AG10803 (cell line): Measurements from ENCODE around the gene NCMAP.

Experiments
- DNase-seq: peaks from one replicate; pipeline ENCODE4 v3.0.0; 2010; ENCODE audit warnings: low read depth
- H3K4me3 ChIP-seq: 2 replicates; pipeline ENCODE4 v1.5.1; 2011; ENCODE audit warnings: mild to moderate bottlenecking, low read length, control low read depth
- TF ChIP-seq, protein P1 (sequence below): conservative IDR thresholded peaks from 2 replicates; pipeline ENCODE4 v1.5.1; 2011; ENCODE audit warnings: mild to moderate bottlenecking, low read length, control low read depth, inconsistent platforms

NCMAP gene

DNA sequence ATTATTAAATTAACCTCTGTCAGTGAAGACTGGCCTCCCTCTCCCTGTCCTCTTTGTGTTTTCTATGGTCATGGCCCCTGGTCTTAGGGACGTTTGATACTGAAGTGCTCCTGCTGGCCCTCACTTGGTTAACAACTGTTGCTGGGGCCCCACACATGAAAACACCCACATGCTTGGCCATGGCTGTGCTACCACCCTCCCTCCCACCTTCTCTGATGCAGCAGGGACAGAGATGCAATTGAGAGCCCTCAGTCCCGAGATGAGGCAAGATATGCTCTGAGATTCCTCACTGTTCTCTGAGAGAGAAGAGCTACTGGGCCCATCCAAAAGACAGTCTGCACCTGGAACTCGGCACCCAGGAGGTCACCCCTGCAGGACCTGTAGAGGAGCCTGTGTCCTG lies 33.3 kb downstream of the NCMAP start:
- TF ChIP-seq, protein P1, sequence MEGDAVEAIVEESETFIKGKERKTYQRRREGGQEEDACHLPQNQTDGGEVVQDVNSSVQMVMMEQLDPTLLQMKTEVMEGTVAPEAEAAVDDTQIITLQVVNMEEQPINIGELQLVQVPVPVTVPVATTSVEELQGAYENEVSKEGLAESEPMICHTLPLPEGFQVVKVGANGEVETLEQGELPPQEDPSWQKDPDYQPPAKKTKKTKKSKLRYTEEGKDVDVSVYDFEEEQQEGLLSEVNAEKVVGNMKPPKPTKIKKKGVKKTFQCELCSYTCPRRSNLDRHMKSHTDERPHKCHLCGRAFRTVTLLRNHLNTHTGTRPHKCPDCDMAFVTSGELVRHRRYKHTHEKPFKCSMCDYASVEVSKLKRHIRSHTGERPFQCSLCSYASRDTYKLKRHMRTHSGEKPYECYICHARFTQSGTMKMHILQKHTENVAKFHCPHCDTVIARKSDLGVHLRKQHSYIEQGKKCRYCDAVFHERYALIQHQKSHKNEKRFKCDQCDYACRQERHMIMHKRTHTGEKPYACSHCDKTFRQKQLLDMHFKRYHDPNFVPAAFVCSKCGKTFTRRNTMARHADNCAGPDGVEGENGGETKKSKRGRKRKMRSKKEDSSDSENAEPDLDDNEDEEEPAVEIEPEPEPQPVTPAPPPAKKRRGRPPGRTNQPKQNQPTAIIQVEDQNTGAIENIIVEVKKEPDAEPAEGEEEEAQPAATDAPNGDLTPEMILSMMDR = no peak
- H3K4me3 ChIP-seq = no peak overlapping the region
- no peak for DNase-seq

DNA sequence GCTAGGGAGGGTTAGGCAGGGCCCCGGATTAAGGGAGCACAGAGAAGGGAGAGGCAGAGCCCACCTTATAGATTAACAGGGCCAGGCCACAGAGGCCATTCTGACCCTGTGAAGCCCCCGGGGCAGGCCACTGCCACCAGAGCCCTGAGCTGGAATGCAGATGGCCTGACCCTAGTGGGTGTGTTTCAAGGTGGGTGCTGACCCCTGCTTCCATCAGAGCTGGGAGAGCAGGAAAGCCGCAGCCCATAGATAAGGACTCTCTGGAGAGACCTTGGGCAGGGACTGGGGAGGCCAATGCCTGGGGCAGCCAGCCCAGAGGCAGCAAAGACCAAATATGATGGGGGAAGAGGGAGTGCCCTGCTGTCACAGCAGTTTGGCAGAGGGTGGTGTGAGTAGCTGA lies 35.9 kb downstream of the NCMAP start:
- no peak for DNase-seq
- no peak overlapping the region for H3K4me3 ChIP-seq
- TF ChIP-seq, protein P1 = no peak

DNA sequence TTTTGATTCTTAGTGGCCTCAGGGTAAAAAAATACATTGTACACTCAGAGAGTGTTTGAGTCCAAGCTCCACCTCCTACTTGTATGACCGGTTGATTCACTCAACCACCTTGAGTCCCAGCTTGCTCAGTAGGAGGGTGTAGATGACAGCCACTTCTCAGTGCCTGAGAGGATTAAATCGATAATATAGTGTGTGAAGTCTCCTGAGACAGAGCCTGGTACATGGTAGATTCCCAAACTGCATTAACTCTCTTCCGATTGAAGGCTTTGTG lies 38.4 kb downstream of the NCMAP start:
- TF ChIP-seq, protein P1 = no peak
- no peak for DNase-seq
- no peak overlapping the region for H3K4me3 ChIP-seq

DNA sequence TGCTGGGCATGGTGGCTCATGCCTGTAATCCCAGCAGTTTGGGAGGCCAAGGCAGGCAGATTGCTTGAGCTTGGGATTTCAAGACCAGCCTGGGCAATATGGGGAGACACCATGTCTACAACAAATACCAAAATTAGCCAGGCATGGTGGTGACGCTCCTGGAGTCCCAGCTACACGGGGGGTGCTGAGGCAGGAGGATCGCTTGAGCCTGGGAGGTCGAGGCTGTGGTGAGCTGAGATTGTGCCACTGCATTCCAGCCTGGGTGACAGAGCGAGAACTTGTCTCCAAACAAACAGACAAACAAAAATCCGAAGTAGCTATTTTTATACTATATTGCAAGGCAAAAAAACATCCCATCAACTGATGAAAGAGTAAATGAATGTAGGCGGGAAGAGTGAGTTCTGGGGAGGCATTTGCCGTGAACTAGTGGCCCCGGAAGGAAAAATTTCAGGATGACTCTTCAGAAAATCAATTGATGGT lies 40.6 kb downstream of the NCMAP start:
- H3K4me3 ChIP-seq = no peak overlapping the region
- no peak for DNase-seq
- TF ChIP-seq, protein P1 = no peak

DNA sequence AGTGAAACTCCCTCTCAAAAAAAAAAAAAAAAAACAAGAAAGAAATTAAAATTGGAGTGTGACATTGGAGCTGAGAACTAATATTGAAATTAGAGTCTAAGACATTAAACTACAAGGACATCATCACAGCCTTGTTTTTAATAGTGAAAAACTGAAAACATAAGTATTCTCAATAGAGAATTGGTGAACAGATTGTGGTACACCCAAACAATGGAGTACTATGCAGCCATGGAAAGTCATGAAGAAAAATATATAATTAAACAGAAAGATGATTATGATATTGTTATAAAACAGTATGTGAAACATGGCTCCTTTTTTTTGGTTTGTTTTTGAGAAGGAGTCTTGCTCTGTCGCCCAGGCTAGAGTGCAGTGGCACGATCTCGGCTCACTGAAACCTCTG lies 43.4 kb downstream of the NCMAP start:
- DNase-seq = no peak

DNA sequence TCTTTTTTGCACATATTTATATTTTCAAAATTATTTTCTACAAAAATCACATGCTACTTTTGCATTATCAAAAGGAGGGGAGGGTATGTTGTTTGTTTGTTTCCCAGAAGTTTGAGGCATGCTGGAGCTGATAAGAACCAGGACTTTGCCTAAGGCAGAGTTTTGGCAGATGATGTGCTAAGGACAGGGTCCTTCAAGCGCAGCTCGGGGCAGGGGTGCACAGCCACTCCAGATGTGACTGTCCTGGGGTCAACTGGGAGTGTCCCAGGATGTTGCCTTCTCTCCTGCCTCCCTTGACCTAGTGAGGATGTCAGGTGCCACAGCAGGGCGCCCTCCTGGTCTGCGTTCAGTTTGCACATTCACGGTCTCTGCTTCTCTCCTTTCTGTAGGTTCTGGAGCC lies 44.7 kb downstream of the NCMAP start:
- TF ChIP-seq, protein P1 = no peak
- no peak for DNase-seq
- no peak overlapping the region for H3K4me3 ChIP-seq

More for the DNA sequence above, 43.4 kb downstream of the NCMAP start:
- H3K4me3 ChIP-seq = no peak overlapping the region
- TF ChIP-seq, protein P1 = no peak

DNA sequence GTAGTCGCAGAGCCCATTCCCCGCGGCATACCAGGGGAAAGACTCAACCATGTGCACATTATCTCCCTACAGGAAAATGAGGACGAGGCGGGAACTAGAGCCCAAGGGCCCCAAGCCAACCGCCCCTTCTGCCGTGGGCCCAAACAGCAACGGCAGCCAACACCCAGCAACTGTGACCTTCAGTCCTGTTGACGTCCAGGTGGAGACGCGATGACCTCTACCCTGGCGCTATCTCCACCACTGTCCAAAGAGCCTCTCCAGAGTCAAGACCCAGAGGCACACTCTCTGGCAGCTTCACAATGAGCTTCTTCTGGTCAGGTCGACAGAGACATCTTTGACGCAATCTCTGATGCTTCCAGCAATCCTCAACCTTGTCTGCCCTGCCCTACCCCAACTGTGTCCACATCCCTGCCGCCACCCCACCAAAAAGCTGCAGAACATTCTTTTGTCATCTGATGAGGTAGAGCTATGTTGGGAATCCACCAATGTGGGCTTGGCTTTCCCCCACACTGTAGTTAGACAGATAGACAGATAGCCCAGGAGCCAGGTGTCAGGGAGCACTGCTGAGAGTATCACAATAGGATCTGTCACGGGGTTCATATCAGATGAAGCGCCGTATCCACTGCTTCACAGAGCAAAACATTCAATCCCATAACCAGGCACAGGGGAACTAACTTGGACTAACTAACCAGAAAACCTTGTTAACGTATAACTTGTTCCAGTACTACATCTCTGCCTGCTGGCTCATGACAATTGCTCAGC lies 49.8 kb downstream of the NCMAP start:
- H3K4me3 ChIP-seq = no peak overlapping the region
- no peak for DNase-seq
- TF ChIP-seq, protein P1 = no peak
